Stimulated activated CD4-positive, alpha-beta T cell treated with anti-CD3 and anti-CD28 coated beads, Interleukin-4, amount 100 ng/mL, for 1 hour (primary cell): ENCODE data around the gene OTC.

ENCODE experiments used
- DNase-seq: peaks from one replicate; pipeline ENCODE4 v3.0.0-alpha.2; 2020

OTC gene

DNA sequence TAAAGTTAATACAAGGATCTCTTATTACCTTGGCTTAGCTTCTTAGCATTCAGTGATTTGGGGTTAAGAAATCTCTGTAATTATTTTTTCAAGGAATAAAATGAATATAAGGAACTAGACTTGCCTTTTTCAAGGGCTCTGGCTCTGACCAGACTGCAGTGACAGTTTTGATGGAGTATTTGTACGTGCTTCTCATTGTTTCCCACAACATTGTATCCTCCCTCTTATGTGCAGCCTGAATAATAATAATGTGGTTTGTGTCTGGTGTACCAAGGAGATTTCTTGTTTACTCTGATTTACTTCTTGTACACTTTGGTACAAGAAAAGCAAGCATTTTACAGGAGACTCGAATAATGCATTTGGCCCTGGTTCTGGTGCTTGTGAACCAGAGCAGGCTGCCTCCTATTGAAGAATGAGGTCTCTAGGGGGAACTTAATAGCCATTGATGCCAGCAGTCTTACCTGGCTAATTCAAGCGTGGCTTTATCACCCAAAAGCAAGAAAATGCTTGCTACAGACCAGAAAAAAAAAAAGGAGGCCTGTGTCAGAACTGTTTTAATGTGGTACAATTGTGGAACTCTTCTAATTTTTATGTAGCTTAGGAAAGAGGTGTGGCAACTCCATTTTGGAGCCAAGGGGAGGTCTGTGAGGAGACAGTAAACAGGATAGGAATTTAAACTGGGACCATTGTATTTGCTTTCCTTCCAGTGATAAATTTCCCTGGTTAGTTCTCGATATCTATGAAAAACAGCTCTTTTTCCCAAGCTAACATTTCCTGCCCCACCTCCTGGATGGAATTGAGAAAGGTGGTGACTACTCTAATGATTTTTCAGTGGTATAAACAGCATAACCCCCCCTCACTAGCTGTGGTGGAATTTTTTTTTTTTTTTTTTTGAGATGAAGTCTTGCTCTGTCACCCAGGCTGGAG, 5.6 kb downstream of the OTC start:
- no peak for DNase-seq

GRCh38 chrX:38363046-38363445, 10.6 kb downstream of the OTC start:
- DNase-seq: no peak

- no peak for DNase-seq
Observed at GRCh38 chrX:38365954-38366353, 13.6 kb downstream of the OTC start.

GRCh38 chrX:38368774-38369173, 16.4 kb downstream of the OTC start:
- DNase-seq: no peak

DNA sequence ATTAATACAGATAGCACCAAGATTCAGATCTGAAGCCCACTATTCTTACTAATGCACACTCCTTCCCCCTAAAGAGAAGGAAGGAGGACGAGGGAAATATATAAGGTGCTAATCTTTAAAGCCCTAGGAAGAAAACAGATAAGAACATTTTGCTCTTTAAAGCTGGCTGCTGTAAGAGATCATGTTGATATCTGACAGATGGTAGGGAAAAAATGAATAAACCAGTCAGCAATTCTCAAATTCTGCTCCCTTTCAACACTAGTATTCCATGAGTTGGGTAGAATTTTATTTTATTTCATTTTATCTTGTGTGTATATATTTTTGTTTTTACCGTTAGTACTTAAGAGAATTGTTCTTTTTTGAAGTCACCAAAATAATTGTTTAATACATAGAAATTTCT, 19.2 kb downstream of the OTC start:
- DNase-seq: no peak

DNA sequence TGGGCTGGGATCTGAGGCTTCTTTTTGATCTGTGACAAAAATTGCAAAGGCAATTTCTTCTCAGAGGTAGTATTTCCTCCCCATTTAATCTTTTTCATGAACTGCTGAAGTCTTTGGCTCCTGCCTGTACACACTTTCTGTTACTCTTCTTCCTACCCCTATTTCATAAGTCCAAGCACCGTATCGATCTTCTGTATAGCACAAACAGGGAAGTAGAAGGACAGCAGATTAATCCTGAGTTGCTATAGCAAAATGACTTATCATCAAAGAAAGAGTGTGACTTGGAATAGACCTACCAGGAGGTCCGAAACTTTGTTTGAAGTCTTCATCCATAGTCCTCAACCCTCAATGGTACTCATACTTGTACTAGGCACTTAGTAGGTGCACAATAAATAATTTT, 22.0 kb downstream of the OTC start:
- no peak for DNase-seq

GRCh38 chrX:38375891-38376290, 23.5 kb downstream of the OTC start:
- no peak for DNase-seq

DNA sequence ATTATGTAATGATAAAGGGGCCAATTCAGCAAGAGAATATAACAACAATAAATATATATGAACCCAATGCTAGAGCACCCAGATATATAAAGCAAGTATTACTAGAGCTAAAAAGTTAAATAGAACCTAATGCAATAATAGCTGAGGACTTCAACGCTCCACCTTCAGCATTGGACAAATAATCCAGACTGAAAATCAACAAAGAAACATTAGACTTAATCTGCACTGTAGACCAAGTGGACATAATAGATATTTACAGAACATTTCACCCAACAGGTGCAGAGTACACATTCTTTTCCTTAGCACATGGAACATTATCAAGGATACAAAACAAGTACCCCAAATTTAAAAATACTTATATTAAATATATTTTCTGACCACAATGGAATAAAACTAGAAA, 24.3 kb downstream of the OTC start:
- no peak for DNase-seq

GRCh38 chrX:38379088-38379487, 26.7 kb downstream of the OTC start:
- DNase-seq: no peak

- DNase-seq: no peak
Observed at GRCh38 chrX:38382663-38383062, 30.3 kb downstream of the OTC start.

- DNase-seq: no peak
Observed at GRCh38 chrX:38400389-38400910, 48.0 kb downstream of the OTC start.

DNA sequence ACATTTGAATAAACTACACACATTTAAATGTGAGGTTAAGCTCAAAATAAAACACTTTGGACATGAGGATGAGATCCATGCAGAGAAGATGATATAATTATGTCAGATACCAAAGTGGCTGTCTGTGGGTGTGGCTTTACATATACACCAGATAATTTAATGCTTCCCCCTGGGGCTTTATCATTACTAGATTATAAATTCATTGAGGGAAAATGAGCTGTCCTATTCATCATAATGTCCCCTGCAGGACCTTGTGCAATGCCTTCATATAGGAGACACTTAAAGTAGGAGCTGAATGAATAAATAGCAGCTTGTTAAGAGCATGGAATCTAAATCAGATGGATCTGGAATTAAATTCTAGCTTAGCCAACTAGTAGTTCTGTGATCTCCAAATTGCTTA, 49.7 kb downstream of the OTC start:
- DNase-seq: no peak

DNA sequence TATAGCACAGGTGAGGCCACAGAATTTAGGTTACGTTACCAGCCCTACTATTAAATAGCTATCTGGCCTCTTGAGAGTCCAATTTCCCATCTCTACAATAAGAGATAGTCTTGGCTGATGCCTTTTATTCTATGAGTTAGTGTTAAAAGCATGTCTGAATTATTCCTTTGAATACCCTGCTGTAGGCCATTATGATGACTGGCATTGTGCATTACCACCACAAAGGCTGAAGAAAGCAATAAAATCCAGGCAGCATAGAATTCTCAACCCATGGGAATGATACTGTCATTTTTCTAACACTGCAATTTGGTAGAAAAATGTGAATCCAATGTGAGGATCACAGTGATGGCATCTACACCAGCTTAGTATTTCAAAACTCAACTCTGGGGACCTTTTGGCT, 51.4 kb downstream of the OTC start:
- DNase-seq: no peak

GRCh38 chrX:38407126-38407525, 54.7 kb downstream of the OTC start:
- no peak for DNase-seq

- DNase-seq: no peak
Observed at GRCh38 chrX:38409289-38409688, 56.9 kb downstream of the OTC start.

GRCh38 chrX:38426785-38427184, 74.4 kb downstream of the OTC start:
- no peak for DNase-seq

- no peak for DNase-seq
Observed at GRCh38 chrX:38431525-38431924, 79.1 kb downstream of the OTC start.

- DNase-seq: no peak
Observed at GRCh38 chrX:38435130-38435529, 82.7 kb downstream of the OTC start.

DNA sequence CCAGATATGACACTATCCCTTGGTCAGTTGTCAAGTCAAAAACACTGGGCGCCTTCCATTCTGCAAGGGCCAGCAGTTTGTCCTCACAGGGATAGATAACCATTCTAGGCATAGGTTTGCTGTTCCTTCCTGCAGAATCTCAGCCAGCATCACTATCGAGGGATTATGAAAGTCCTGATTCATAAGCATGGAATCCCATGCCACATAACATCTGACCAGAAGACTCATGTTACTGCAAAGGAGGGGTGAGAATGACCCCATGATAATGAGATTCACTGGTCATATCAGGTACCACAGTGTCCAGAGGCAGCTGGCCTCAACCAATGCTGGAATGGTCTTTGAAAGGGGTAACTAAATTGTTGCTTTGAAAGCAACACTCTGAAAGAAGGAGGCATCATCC, 84.7 kb downstream of the OTC start:
- DNase-seq: no peak

DNA sequence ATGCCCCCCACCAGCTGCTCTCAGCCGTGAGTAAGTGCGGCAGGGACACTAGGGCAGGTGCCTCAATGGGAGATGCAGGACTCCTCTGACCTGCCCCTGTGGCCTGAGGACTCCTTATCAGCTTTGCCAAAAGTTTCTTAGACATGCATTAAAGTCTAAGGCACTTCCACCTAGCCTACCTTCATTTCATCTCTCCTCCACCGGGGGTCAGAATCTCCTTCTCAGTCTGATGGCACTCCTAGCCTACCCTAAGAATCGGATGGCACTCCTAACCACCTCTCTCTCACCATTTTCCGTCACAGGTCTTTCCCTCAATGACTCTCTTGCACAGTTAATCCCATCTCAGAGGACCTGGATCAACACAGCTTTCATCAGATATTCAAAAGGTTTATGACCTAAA, 85.9 kb downstream of the OTC start:
- no peak for DNase-seq

DNA sequence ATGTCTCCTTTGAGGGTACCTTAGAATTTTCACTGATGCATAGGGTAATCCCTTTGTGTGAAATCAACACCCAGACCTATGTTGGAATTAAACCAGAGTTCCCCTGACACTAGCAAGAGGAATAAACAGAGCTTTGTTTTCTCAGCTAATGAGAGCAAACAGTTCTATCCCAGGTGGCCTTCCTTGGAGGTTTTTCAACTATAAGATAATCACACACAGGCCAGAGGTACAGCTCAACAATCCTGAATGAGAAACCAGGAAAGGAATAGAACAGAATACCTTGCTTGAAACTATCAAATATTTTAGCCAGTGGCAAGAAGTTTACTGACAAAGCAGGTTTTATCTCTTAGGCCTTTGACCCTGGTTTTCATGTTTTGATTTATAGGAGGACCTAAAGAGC, 100.2 kb downstream of the OTC start:
- no peak for DNase-seq

DNA sequence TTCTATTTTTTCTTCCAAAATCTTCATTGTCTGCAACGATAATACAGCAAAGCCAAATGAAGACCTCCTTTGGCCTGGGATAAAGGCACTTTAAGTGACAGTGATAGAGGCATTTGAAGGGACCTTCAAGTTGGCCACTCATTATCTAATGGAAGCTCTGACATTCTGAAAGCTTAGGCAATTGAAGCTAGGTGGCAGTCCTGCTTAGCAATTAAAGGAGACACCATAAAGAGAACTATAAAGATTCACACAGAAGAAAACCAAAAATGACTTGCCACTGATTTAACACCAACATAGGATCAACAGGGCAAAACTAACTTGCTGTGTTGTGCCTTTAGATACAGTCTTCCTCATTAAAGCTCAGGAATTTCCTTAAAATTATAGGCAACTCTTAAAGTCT, 105.7 kb downstream of the OTC start:
- no peak for DNase-seq

GRCh38 chrX:38462257-38462656, 109.9 kb downstream of the OTC start:
- DNase-seq: no peak

DNA sequence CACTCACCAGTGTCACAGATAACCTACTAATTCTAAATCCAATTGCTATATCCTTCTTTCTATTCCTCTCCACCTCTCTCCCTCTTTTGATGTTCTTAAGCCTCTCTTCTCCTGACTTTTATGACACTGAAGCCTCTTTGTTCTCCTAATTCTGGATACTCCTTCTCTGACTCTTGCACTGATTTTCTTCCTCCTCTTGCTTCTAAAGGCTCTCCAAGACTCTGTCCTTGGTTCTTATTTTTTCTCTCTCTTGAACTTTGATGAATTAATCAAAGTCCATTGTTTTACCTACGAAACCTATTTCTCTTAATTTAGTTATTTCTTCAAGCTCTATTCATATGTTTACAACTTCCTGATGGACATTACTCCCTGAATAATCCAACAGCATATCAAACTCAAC, 113.3 kb downstream of the OTC start:
- no peak for DNase-seq
